GM18520 (cell line): ENCODE measurements around the gene GOLGA6A.

Source experiments
- ATAC-seq: cut with Tn5 transposase; IDR thresholded peaks from one replicate; pipeline ENCODE4 v1.9.1; 2021; ENCODE audit not compliant: unreplicated experiment

Gene GOLGA6A

GRCh38 chr15:74037171-74038117 lies 44.9 kb downstream of the GOLGA6A start:
- no peak for ATAC-seq

GRCh38 chr15:74036271-74037170 lies 45.8 kb downstream of the GOLGA6A start:
- ATAC-seq: no peak

GRCh38 chr15:74035121-74036017 lies 47.0 kb downstream of the GOLGA6A start:
- ATAC-seq: no peak

GRCh38 chr15:74034206-74034755 lies 48.1 kb downstream of the GOLGA6A start:
- ATAC-seq: no peak

- no peak for ATAC-seq
These were observed 49.5 kb downstream of the GOLGA6A start for GRCh38 chr15:74032606-74033561.

- ATAC-seq: no peak
These were observed 50.3 kb downstream of the GOLGA6A start for GRCh38 chr15:74032046-74032445.

GRCh38 chr15:74028646-74029045 lies 53.7 kb downstream of the GOLGA6A start:
- ATAC-seq: no peak

- ATAC-seq: no peak
These were observed 54.7 kb downstream of the GOLGA6A start for GRCh38 chr15:74027688-74028087.

GRCh38 chr15:74025436-74025835 lies 56.9 kb downstream of the GOLGA6A start:
- ATAC-seq: no peak

- ATAC-seq: no peak
These were observed 57.7 kb downstream of the GOLGA6A start for GRCh38 chr15:74024687-74025086.

- ATAC-seq: no peak
These were observed 59.5 kb downstream of the GOLGA6A start for GRCh38 chr15:74022706-74023470.
